ENCODE measurements around the gene SMIM33. TPM values are rescaled to one million over a fixed set of nuclear protein-coding genes. Genes with fewer than 3 reads are reported as not detected.

SMIM33 gene
- total RNA-seq, 6 experiments from 2014 or later = not detected

DNA sequence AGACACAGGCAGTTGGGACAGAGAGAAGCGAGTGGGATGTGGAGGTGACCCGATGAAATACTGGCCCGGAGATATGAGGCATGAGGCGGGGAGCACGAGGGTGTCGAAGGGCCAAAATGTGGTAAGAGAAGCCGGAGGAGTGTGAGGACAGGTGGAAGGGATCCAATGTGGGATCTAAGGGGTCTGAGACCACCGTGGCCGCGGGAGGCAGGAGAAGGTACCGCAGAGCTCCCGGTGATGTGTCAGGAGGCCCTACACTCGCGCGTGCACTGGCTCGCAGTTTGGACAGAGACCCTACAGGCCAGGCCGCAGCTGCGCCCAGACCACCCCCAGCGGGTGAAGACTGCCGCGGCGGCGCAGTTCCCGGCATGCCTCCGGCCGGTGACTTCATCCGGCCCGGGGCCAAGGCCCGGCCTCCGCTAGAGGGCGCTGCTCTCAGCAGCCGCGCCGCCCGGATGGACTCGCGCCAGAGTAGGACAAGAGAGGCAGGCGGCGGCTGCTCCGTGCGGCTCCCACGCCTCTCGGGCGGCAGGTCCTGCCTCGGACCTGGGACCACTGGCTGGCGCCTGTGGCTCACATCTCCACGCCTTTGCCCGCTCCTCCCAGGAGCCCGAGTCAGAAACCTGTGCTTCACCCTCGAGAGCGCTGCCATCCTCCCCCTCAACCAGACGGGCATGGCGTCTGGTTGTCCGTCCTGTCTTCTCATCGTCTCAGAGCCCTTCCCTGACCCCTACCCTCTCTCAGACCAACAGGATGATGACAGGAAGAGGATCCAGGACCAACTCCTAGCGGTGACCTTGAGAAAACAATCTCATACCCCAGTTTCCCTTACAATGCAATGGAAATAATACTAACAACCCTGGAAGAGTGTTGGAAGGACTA lies 47.1 kb downstream of the SMIM33 start:
- Histone ChIP-seq H3K9me3 (no peaks in the 10 kb centered on the region), H3K4me3 (peak overlapping the region; percentile 49 to 64 (median 58)), H3K27me3 (no peaks in the 10 kb centered on the region), H3K27ac (peak overlapping the region; percentile 67 to 95 (median 78)), H3K36me3 (no peaks in the 10 kb centered on the region), H3K4me1 (no peaks in the 10 kb centered on the region)
- DNase-seq (peak; percentile 91 to 93 (median 93)), ATAC-seq (peak; percentile 90 to 96 (median 92))
- TF ChIP-seq CTCF (IDR thresholded peaks at IDR 0.05) (peak; percentile 99 to 100 (median 99)), POLR2A (IDR thresholded peaks at IDR 0.05) (peak; percentile 71)
- intact Hi-C loops (cut with DNase I) = no loop called here
- WGBS (ENCODE audit: insufficient coverage, low coverage, low lambda C conversion rate, missing lambda C conversion rate) = 13% methylated on average over 12 of the region's 56 CpGs

Small RNAs within 50 kb of the gene (small RNA-seq; reads per million reads assigned to genes)
- 0 reads per million in 2 experiments for gene RNU5B-4P

Other genes with a start within 250 kb of the SMIM33 start
- gene MATR3, start 177.3 kb upstream of the SMIM33 start, total RNA-seq = 10 to 100 TPM; 43.5 to 73.8 (median 65.3) TPM
- gene PAIP2, start 129.2 kb upstream of the SMIM33 start, total RNA-seq = 10 to 100 TPM; 34.5 to 55.8 (median 41.4) TPM
- 10 to 100 TPM; 11.7 to 51.0 (median 22.8) TPM for gene SLC23A1, start 87.7 kb upstream of the SMIM33 start, total RNA-seq
- gene MZB1, start 81.1 kb upstream of the SMIM33 start, total RNA-seq = 1 to 10 TPM in 3 of 6 experiments, under 1 TPM in 3; 0.37 to 5.1 (median 1.1) TPM
- under 1 TPM; 0.25 to 0.51 (median 0.41) TPM for gene PROB1, start 75.9 kb upstream of the SMIM33 start, total RNA-seq
- gene SPATA24, start 66.9 kb upstream of the SMIM33 start, total RNA-seq = 1 to 10 TPM; 1.5 to 4.0 (median 2.6) TPM
- gene DNAJC18, start 31.5 kb upstream of the SMIM33 start, total RNA-seq = 1 to 10 TPM in 2 of 6 experiments, under 1 TPM in 4; 0.37 to 2.9 (median 0.75) TPM
- gene ECSCR, start 8.3 kb upstream of the SMIM33 start, total RNA-seq = 1 to 10 TPM; 1.2 to 5.1 (median 2.3) TPM
- 10 to 100 TPM in 2 of 6 experiments, 1 to 10 TPM in 4; 4.9 to 11.3 (median 7.0) TPM for gene STING1, start 11.8 kb downstream of the SMIM33 start, total RNA-seq
- 10 to 100 TPM; 38.3 to 68.3 (median 53.1) TPM for gene UBE2D2, start 90.3 kb downstream of the SMIM33 start, total RNA-seq
- gene CXXC5, start 177.3 kb downstream of the SMIM33 start, total RNA-seq = 10 to 100 TPM; 44.5 to 84.9 (median 66.4) TPM

All from right lobe of liver (tissue), 6 donors.